H9 (cell line): ENCODE data around the gene TNFSF9. TPM values are rescaled to one million over a fixed set of nuclear protein-coding genes. Genes with fewer than 3 reads are reported as not detected.

Experiments used
- DNase-seq: peaks from one replicate; pipeline ENCODE4 v3.0.0-alpha.2; 2017
- H2AFZ ChIP-seq: one replicate; pipeline ENCODE4 v1.6.1; 2013; ENCODE audit warnings: mild to moderate bottlenecking, low read length, control low read depth, moderate library complexity
- H2AK5ac ChIP-seq: 2 replicates; pipeline ENCODE4 v1.6.1; 2013; ENCODE audit warnings: low read length, control low read depth, mixed read lengths; ENCODE audit not compliant: insufficient read length
- H2BK120ac ChIP-seq: one replicate; pipeline ENCODE4 v1.6.1; 2013; ENCODE audit warnings: low read depth, mild to moderate bottlenecking, low read length, control low read depth, inconsistent platforms; ENCODE audit not compliant: poor library complexity, severe bottlenecking
- H2BK12ac ChIP-seq: 2 replicates; pipeline ENCODE4 v1.6.1; 2013; ENCODE audit warnings: low read length, control low read depth, mixed read lengths, low read depth; ENCODE audit not compliant: insufficient read length
- H2BK15ac ChIP-seq: 2 replicates; pipeline ENCODE4 v1.6.1; 2013; ENCODE audit warnings: low read depth, low read length, control low read depth
- H2BK20ac ChIP-seq: one replicate; pipeline ENCODE4 v1.6.1; 2013; ENCODE audit warnings: low read depth, mild to moderate bottlenecking, low read length, control low read depth, inconsistent platforms; ENCODE audit not compliant: poor library complexity, severe bottlenecking
- H2BK5ac ChIP-seq: 2 replicates; pipeline ENCODE4 v1.6.1; 2013; ENCODE audit warnings: low read length, control low read depth, mixed read lengths; ENCODE audit not compliant: insufficient read length
- H3K14ac ChIP-seq: 2 replicates; pipeline ENCODE4 v1.6.1; 2013; ENCODE audit warnings: low read length, control low read depth; ENCODE audit not compliant: insufficient read depth
- H3K18ac ChIP-seq: 2 replicates; pipeline ENCODE4 v1.6.1; 2013; ENCODE audit warnings: low read depth, mild to moderate bottlenecking, mixed read lengths, low read length, control low read depth; ENCODE audit not compliant: insufficient read length
- H3K23ac ChIP-seq: 2 replicates; pipeline ENCODE4 v1.6.1; 2013; ENCODE audit warnings: low read length, control low read depth, mixed read lengths, low read depth; ENCODE audit not compliant: insufficient read length
- H3K23me2 ChIP-seq: 2 replicates; pipeline ENCODE4 v1.6.1; 2013; ENCODE audit warnings: low read depth, mild to moderate bottlenecking, mixed read lengths, low read length, control low read depth; ENCODE audit not compliant: insufficient read length, poor library complexity, severe bottlenecking
- H3K27ac ChIP-seq: 2 replicates; pipeline ENCODE4 v1.5.1; 2013; ENCODE audit warnings: low read length, control low read depth, mixed read lengths, low read depth; ENCODE audit not compliant: insufficient read length
- H3K27me3 ChIP-seq: 2 replicates; pipeline ENCODE4 v1.6.1; 2013; ENCODE audit warnings: low read length, control low read depth, inconsistent platforms; ENCODE audit not compliant: insufficient read depth
- H3K4ac ChIP-seq: 2 replicates; pipeline ENCODE4 v1.6.1; 2013; ENCODE audit warnings: low read depth, mild to moderate bottlenecking, control low read depth, inconsistent platforms, low read length, moderate library complexity
- H3K4me1 ChIP-seq: 2 replicates; pipeline ENCODE4 v1.6.1; 2013; ENCODE audit warnings: low read length, control low read depth, inconsistent platforms; ENCODE audit not compliant: insufficient read depth
- H3K4me2 ChIP-seq: 2 replicates; pipeline ENCODE4 v1.6.1; 2013; ENCODE audit warnings: low read length, control low read depth, mixed read lengths; ENCODE audit not compliant: insufficient read length, insufficient read depth
- H3K56ac ChIP-seq: 2 replicates; pipeline ENCODE4 v1.6.1; 2013; ENCODE audit warnings: low read depth, mild to moderate bottlenecking, mixed read lengths, low read length, control low read depth; ENCODE audit not compliant: insufficient read length
- H3K79me1 ChIP-seq: 2 replicates; pipeline ENCODE4 v1.6.1; 2013; ENCODE audit warnings: low read depth, mild to moderate bottlenecking, moderate library complexity, low read length, control low read depth, inconsistent platforms; ENCODE audit not compliant: insufficient read depth, poor library complexity, severe bottlenecking
- H3K79me2 ChIP-seq: 2 replicates; pipeline ENCODE4 v1.6.1; 2013; ENCODE audit warnings: low read length, control low read depth, inconsistent platforms; ENCODE audit not compliant: insufficient read depth
- H3K9ac ChIP-seq: 2 replicates; pipeline ENCODE4 v1.6.1; 2013; ENCODE audit warnings: low read length, control low read depth, mixed read lengths; ENCODE audit not compliant: insufficient read length; ENCODE audit errors: extremely low read depth
- H3K9me3 ChIP-seq: one replicate; pipeline ENCODE4 v1.6.1; 2013; ENCODE audit warnings: low read depth, low read length, inconsistent platforms; ENCODE audit not compliant: control insufficient read depth
- H3T11ph ChIP-seq: one replicate; pipeline ENCODE4 v1.6.1; 2013; ENCODE audit warnings: mild to moderate bottlenecking, low read length, control low read depth, inconsistent platforms
- H4K20me1 ChIP-seq: one replicate; pipeline ENCODE4 v1.6.1; 2013; ENCODE audit not compliant: control insufficient read depth, insufficient read length, insufficient read depth
- H4K5ac ChIP-seq: 2 replicates; pipeline ENCODE4 v1.6.1; 2013; ENCODE audit warnings: low read depth, mild to moderate bottlenecking, mixed read lengths, low read length, control low read depth; ENCODE audit not compliant: insufficient read length
- H4K8ac ChIP-seq: replicated peaks from 2 replicates; pipeline ENCODE4 v1.6.1; 2013; ENCODE audit warnings: low read length, control low read depth, mixed read lengths, low read depth; ENCODE audit not compliant: insufficient read length
- H4K91ac ChIP-seq: 2 replicates; pipeline ENCODE4 v1.6.1; 2013; ENCODE audit warnings: low read depth, mild to moderate bottlenecking, moderate library complexity, mixed read lengths, low read length, control low read depth; ENCODE audit not compliant: insufficient read length
- H3K27ac Mint-ChIP-seq, 3 experiments: 2 replicates in 2 of 3; 3 replicates in 1 of 3; pipeline ENCODE4 v1.8.0; 2020 to 2021; ENCODE audit warnings: mixed read lengths in 3 of 3, mild to moderate bottlenecking in 1 of 3, moderate library complexity in 1 of 3
- H3K27me3 Mint-ChIP-seq: 2 replicates; pipeline ENCODE4 v1.8.0; 2021; ENCODE audit warnings: low read depth, mild to moderate bottlenecking, moderate library complexity, mixed read lengths
- H3K36me3 Mint-ChIP-seq, 3 experiments: 2 replicates in 2 of 3; 3 replicates in 1 of 3; pipeline ENCODE4 v1.8.0; 2020 to 2021; ENCODE audit warnings: low read depth in 3 of 3, mixed read lengths in 3 of 3; ENCODE audit not compliant: insufficient read depth in 1 of 3
- H3K4me1 Mint-ChIP-seq, 2 experiments: 2 replicates each; pipeline ENCODE4 v1.8.0; 2020; ENCODE audit warnings: mixed read lengths in 2 of 2
- H3K4me3 Mint-ChIP-seq, 2 experiments: 2 replicates in 1 of 2; 3 replicates in 1 of 2; pipeline ENCODE4 v1.8.0; 2020 to 2021; ENCODE audit warnings: mild to moderate bottlenecking in 2 of 2, mixed read lengths in 2 of 2, moderate library complexity in 1 of 2
- H3K9me3 Mint-ChIP-seq, 2 experiments: 2 replicates in 1 of 2; 3 replicates in 1 of 2; pipeline ENCODE4 v1.8.0; 2020; ENCODE audit warnings: mild to moderate bottlenecking in 2 of 2, mixed read lengths in 2 of 2, moderate library complexity in 1 of 2
- CTCF ChIP-seq: fragments of 200-600 bp; sonication (generic); conservative IDR thresholded peaks from 3 replicates; pipeline ENCODE4 v1.8.0; 2021; ENCODE audit warnings: antibody characterized with exemption, mild to moderate bottlenecking
- WGBS: extraction: QIAGEN DNeasy Blood & Tissue Kit; methylation state at CpG from one replicate; pipeline ENCODE4 v1.1.7; 2013; ENCODE audit warnings: missing lambda C conversion rate, low lambda C conversion rate, mixed read lengths; ENCODE audit not compliant: insufficient read length; ENCODE audit errors: extremely low coverage; 5-methylcytosine and 5-hydroxymethylcytosine counted together
- total RNA-seq: library from RNA; stranded (reverse); gene quantifications from 2 replicates; pipeline ENCODE4 v1.2.1, GENCODE V29; 2021

Gene TNFSF9
- total RNA-seq, 1 experiment from 2014 or later: 1.9 TPM

- no CpG with 5 or more reads among the region's 8 CpGs for WGBS
These were observed 46.6 kb upstream of the TNFSF9 start for GRCh38 chr19:6484230-6484629.

More at GRCh38 chr19:6484230-6484629, 46.6 kb upstream of the TNFSF9 start:
- Histone ChIP-seq H3K79me1 (no peaks in the 10 kb centered on the region), H2BK120ac (no peak overlapping the region), H2BK15ac (no peak overlapping the region), H4K20me1 (no peaks in the 10 kb centered on the region), H2BK20ac (no peak overlapping the region), H4K5ac (no peak overlapping the region), H3K23ac (no peak overlapping the region), H3K14ac (no peak overlapping the region), H3K27ac (no peak overlapping the region), H3K23me2 (no peaks in the 10 kb centered on the region), H3K79me2 (no peaks in the 10 kb centered on the region), H3T11ph (no peak overlapping the region), H4K91ac (no peak overlapping the region), H4K8ac (no peak overlapping the region), H2BK5ac (no peak overlapping the region), H3K4me1 (no peaks in the 10 kb centered on the region), H3K4me2 (no peak overlapping the region), H2AK5ac (no peak overlapping the region), H2AFZ (no peak overlapping the region), H2BK12ac (no peak overlapping the region), H3K56ac (no peak overlapping the region), H3K27me3 (no peaks in the 10 kb centered on the region), H3K4ac (no peak overlapping the region), H3K18ac (no peak overlapping the region), H3K9me3 (no peaks in the 10 kb centered on the region), H3K9ac (no peak overlapping the region)
- no peak overlapping the region for H3K27ac Mint-ChIP-seq
- no peak overlapping the region for H3K4me3 Mint-ChIP-seq
- H3K9me3 Mint-ChIP-seq: no peaks in the 10 kb centered on the region
- H3K36me3 Mint-ChIP-seq: no peaks in the 10 kb centered on the region
- peaks cover 9 to 15% of the 10 kb centered on the region in 2 experiments for H3K4me1 Mint-ChIP-seq
- no peak for DNase-seq
- peaks cover 8% of the 10 kb centered on the region for H3K27me3 Mint-ChIP-seq
- TF ChIP-seq CTCF: no peak
